Activated CD8-positive, alpha-beta memory T cell treated with anti-CD3 and anti-CD28 coated beads, Interleukin-2, amount 50 U/mL, for 24 hours (primary cell): ENCODE results near the gene RHBDL1.

Source experiments
- DNase-seq: peaks from one replicate; pipeline ENCODE4 v3.0.0-alpha.2; 2020; ENCODE audit errors: extremely low read depth

The RHBDL1 gene

GRCh38 chr16:672851-673250 lies 2.6 kb upstream of the RHBDL1 start:
- no peak for DNase-seq

GRCh38 chr16:673399-673991 lies 2.0 kb upstream of the RHBDL1 start:
- no peak for DNase-seq

DNA sequence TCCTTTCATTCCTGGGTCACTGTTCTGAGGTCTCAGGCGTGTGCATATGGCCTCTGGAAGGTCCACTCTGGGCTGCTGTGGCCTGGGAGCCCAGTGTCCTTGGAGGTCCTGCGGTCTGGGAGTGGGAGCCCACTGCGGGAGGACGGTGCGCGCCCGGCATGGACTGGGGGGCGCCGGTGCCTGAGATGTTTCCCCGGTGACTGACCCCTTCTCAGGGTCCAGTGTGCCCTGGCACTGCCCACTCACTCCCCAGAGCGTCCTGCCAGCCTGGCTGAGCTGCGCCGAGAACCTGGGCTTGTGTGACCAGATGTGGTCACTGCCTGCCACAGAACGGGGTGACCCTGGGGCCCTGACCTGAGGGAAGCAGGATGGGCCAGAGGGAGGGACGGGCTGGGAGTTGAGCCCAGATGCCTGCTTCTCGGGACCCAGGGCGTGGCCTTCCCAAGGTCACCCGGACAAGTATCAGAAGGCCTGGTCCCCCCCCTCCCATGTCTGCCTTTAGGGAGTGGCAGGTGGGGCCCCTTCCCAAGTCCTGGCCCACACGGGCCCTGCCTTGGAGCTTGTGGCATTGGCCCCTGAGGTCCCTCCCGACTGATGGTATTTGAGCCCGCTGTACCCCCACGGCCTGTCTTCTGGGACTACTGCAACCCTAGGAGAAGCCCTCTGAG lies 1.1 kb upstream of the RHBDL1 start:
- DNase-seq = no peak

GRCh38 chr16:675884-676564 lies 553 bp downstream of the RHBDL1 start:
- no peak for DNase-seq

GRCh38 chr16:676565-676902 lies 1.1 kb downstream of the RHBDL1 start:
- DNase-seq = no peak

- DNase-seq = no peak
Measured at GRCh38 chr16:676913-677312, 1.4 kb downstream of the RHBDL1 start.

DNA sequence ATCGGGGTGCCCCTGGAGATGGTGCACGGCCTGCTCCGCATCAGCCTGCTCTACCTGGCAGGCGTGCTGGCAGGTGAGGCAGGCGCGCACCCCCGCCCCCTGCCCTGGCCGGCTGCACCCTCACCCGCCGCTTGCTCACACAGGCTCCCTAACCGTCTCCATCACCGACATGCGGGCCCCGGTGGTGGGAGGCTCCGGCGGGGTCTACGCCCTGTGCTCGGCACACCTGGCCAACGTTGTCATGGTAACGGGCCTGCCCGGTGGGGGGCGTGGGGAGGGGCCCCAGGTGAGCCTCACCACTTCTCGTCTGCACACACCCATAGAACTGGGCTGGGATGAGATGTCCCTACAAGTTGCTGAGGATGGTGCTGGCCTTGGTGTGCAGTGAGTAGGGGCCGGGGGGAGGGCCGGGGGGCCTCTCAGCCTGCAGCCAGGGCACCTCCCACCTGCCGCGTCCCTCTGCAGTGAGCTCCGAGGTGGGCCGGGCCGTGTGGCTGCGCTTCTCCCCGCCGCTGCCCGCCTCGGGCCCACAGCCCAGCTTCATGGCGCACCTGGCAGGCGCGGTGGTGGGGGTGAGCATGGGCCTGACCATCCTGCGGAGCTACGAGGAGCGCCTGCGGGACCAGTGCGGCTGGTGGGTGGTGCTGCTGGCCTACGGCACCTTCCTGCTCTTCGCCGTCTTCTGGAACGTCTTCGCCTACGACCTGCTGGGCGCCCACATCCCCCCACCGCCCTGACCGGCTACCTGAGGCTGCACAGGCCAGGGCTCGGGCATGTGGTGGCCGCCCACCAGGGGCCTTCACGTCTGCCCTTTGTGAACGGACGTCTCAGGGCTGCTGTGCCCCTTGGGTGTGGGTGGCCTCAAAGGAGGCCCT lies 2.1 kb downstream of the RHBDL1 start:
- no peak for DNase-seq

GRCh38 chr16:678209-678857 lies 2.9 kb downstream of the RHBDL1 start:
- no peak for DNase-seq

GRCh38 chr16:678858-679813 lies 3.7 kb downstream of the RHBDL1 start:
- no peak for DNase-seq

DNA sequence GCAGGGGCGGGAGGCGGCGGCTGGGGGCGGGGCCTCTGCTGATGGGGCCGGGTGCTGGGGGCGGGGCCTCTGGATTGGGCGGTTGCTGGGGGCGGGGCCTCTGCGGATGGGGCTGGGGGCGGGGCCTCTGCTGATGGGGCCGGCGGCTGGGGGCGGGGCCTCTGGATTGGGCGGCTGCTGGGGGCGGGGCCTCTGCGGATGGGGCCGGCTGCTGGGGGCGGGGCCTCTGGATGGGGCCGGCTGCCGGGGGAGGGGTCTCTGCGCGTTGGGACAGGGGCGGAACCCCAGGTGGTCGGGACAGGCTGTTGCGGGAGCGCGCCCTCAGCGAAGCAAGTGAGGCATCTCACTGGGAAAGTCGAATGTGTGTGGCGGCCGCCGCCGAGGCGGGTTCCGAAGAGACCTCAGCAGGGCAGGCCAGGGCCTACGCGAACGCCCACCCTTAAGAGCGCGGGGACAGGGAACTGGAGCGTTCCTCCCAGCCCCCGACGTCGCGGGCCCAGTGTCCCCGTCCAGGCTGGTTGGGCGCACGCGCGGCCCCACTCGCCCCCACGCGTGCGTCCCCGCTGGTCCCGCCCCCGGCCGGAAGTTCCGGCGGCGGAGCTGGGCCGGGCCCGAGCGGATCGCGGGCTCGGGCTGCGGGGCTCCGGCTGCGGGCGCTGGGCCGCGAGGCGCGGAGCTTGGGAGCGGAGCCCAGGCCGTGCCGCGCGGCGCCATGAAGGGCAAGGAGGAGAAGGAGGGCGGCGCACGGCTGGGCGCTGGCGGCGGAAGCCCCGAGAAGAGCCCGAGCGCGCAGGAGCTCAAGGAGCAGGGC lies 4.5 kb downstream of the RHBDL1 start, which contains the start of gene STUB1:
Gene STUB1 (plus strand): TSS at position 597 of the 811 bp plus-strand sequence. CDS start 116 bp downstream, at position 713.
- DNase-seq = peak; percentile 76

- no peak for DNase-seq
Measured at GRCh38 chr16:680625-680945, 5.1 kb downstream of the RHBDL1 start.

GRCh38 chr16:680967-681745 lies 5.7 kb downstream of the RHBDL1 start:
- no peak for DNase-seq

GRCh38 chr16:681746-682427 lies 6.4 kb downstream of the RHBDL1 start:
- DNase-seq = no peak

- DNase-seq = no peak
Measured at GRCh38 chr16:682493-683395, 7.3 kb downstream of the RHBDL1 start.

DNA sequence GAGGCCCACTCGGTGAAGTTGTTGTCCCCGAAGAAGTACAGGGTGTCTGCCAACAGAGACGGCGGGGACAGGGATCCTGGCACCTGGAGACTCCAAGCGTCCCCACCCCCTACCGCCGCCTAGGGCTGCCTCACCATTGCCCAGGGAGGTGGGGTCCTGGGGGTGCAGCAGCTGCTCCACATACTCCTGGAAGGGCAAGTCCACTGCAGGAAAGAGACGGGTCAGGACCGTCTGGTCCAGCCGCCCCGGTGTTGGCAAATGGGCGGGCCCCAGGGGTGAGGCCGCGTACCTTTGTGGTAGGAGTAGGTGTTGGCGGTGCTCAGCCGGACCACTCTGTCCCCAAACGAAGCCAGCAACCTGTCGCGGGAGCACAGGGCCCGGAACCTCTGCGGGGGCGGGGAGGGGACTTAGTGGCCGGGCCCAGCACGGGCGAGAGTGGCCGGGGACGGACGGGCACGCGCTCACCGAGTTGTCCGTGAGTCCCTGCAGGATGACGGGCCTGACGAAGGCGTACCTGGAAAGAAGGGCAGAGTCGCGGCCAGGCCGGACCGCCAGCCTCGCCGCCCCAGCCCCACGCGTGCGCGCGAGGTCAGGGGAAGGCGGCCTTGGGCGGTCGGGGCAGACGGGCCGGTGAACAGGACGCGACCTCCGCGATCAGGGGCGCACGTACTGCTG lies 8.1 kb downstream of the RHBDL1 start:
- DNase-seq = no peak

DNA sequence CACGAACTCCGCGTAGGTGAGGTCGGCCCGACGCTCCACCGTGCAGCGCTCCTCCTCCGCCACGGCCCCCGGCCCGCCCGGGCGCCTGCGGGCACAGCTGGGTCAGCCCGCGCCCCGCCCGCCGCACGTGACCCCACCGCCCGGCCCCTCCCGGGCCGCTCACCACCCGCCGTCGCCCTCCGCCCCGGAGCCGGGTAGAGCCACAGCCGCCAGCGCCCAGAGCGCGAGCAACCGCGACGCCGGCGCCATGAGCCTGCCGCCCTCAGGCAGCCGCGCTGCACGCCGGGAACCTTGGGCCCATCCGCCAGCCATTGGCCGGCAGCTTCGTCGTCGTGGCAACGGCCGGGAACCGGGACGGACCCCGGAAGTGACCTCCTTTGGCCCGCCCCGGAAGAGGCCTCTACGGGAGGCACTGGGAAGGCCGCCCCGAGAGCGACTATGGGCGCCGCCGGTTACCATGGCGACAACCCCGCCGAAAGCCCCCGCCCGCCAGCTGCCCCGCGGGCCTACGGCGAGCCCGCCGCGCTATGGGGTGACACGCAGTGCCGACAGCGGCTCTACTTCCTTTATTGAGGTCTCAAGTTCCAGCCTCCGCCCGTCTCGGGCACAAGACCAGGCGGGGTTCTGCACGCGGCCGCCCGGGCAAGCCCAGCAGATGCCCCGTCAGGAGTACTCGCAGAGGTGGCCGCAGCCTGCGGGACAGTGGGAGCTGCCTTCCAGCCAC lies 8.8 kb downstream of the RHBDL1 start, which contains the start of gene JMJD8:
Gene JMJD8 (minus strand): TSS at position 264 of the 724 bp plus-strand sequence. CDS start 15 bp downstream, at position 249.
- peak; percentile 93 for DNase-seq
